ENCODE results near the gene CNR2. TPM values are rescaled to one million over a fixed set of nuclear protein-coding genes. Genes with fewer than 3 reads are reported as not detected.

Gene CNR2
- total and polyA plus RNA-seq, 10 donors, result 15.0 to 26.6 (median 19.9) TPM

GRCh38 chr1:23910553-23911246, 2.5 kb downstream of the CNR2 start:
- Histone ChIP-seq H3K27ac (peak overlapping the region; percentile 27 to 90 (median 78)), H3K9me3 (no peaks in the 10 kb centered on the region), H3K4me1 (peaks cover 12 to 98% (median 63%) of the 10 kb centered on the region in 6 donors), H3K4me3 (peak overlapping the region in 7 of 8 donors; percentile 31 to 74 (median 46)), H3K27me3 (replicated peaks in 1 of 7) (no peaks in the 10 kb centered on the region), H3K36me3 (peaks cover 0 to 5% (median 0%) of the 10 kb centered on the region in 6 donors)
- 40 to 52% (median 51%) methylated on average over 11 of the region's 11 CpGs for WGBS, 5 donors
- TF ChIP-seq CTCF (IDR thresholded peaks at IDR 0.05 in 8 of 11, conservative IDR thresholded peaks at IDR 0.05 in 3 of 11), result no peak
- peak in 1 of 3 donors; percentile 48 for TF ChIP-seq POLR2AphosphoS5 (IDR thresholded peaks at IDR 0.05)
- intact Hi-C loops (cut with DNase I; ENCODE audit: low total_unique reads), result no loop called here
- DNase-seq, result no peak

GRCh38 chr1:23910144-23910543, 3.0 kb downstream of the CNR2 start:
- 62 to 82% (median 73%) methylated on average over 7 to 8 of the region's 8 CpGs for WGBS, 5 donors
- no peaks in the 10 kb centered on the region for H3K9me3 ChIP-seq
- intact Hi-C loops (cut with DNase I; ENCODE audit: low total_unique reads), result no loop called here
- H3K4me1 ChIP-seq, result peaks cover 12 to 98% (median 64%) of the 10 kb centered on the region in 6 donors
- TF ChIP-seq POLR2AphosphoS5 (IDR thresholded peaks at IDR 0.05) (peak in 1 of 3 donors; percentile 53), POLR2A (IDR thresholded peaks at IDR 0.05) (no peak)
- peak overlapping the region in 5 of 8 donors; percentile 22 to 74 (median 50) for H3K4me3 ChIP-seq
- DNase-seq, result no peak
- peaks cover 0 to 7% (median 0%) of the 10 kb centered on the region in 6 donors for H3K36me3 ChIP-seq
- peak overlapping the region; percentile 27 to 90 (median 78) for H3K27ac ChIP-seq
- H3K27me3 ChIP-seq (replicated peaks in 1 of 7), result no peaks in the 10 kb centered on the region

GRCh38 chr1:23909412-23909811, 3.8 kb downstream of the CNR2 start:
- DNase-seq, result no peak
- intact Hi-C loops (cut with DNase I; ENCODE audit: low total_unique reads), result no loop called here
- no peak for TF ChIP-seq CTCF (IDR thresholded peaks at IDR 0.05 in 8 of 11, conservative IDR thresholded peaks at IDR 0.05 in 3 of 11)
- peak in 1 of 3 donors; percentile 5 for TF ChIP-seq POLR2AphosphoS5 (IDR thresholded peaks at IDR 0.05)
- TF ChIP-seq POLR2A (IDR thresholded peaks at IDR 0.05), result no peak
- 61 to 70% (median 64%) methylated on average over 10 of the region's 10 CpGs for WGBS, 5 donors
- Histone ChIP-seq H3K36me3 (peaks cover 0 to 7% (median 0%) of the 10 kb centered on the region in 6 donors), H3K27ac (peak overlapping the region; percentile 39 to 90 (median 78)), H3K27me3 (replicated peaks in 1 of 7) (peaks cover 0 to 6% (median 0%) of the 10 kb centered on the region in 7 donors), H3K4me1 (peaks cover 15 to 98% (median 67%) of the 10 kb centered on the region in 6 donors), H3K9me3 (no peaks in the 10 kb centered on the region), H3K4me3 (peak overlapping the region in 7 of 8 donors; percentile 6 to 74 (median 46))

GRCh38 chr1:23908453-23909341, 4.5 kb downstream of the CNR2 start:
- intact Hi-C loops (cut with DNase I; ENCODE audit: low total_unique reads), result no loop called here
- DNase-seq, result peak; percentile 88

More at GRCh38 chr1:23908453-23909341, 4.5 kb downstream of the CNR2 start:
- Histone ChIP-seq H3K4me1 (peaks cover 11 to 98% (median 66%) of the 10 kb centered on the region in 6 donors), H3K27ac (peak overlapping the region; percentile 39 to 90 (median 78)), H3K36me3 (peaks cover 0 to 9% (median 0%) of the 10 kb centered on the region in 6 donors), H3K27me3 (replicated peaks in 1 of 7) (peaks cover 0 to 13% (median 1%) of the 10 kb centered on the region in 7 donors), H3K4me3 (peak overlapping the region in 7 of 8 donors; percentile 6 to 74 (median 46)), H3K9me3 (no peaks in the 10 kb centered on the region)
- 7 to 22% (median 8%) methylated on average over 9 of the region's 9 CpGs for WGBS, 5 donors
- TF ChIP-seq CTCF (IDR thresholded peaks at IDR 0.05 in 8 of 11, conservative IDR thresholded peaks at IDR 0.05 in 3 of 11), result no peak
- TF ChIP-seq POLR2AphosphoS5 (IDR thresholded peaks at IDR 0.05), result peak; percentile 45 to 76 (median 61)
